LNCAP (cell line): Measurements from ENCODE around the gene C19orf33.

Source experiments
- CTCF ChIP-seq: fragments of 450-650 bp; IDR thresholded peaks from 2 replicates; pipeline ENCODE4 v1.5.1; 2017; ENCODE audit warnings: mild to moderate bottlenecking

Gene C19orf33

GRCh38 chr19:38265921-38266429 is 38.1 kb upstream of the C19orf33 start:
- TF ChIP-seq CTCF: no peak

- TF ChIP-seq CTCF: no peak
Observed at GRCh38 chr19:38266981-38267597, 37.0 kb upstream of the C19orf33 start.

GRCh38 chr19:38267761-38268483 is 36.1 kb upstream of the C19orf33 start:
- no peak for TF ChIP-seq CTCF

- TF ChIP-seq CTCF: no peak
Observed at GRCh38 chr19:38268539-38268938, 35.5 kb upstream of the C19orf33 start.

- TF ChIP-seq CTCF: no peak
Observed at GRCh38 chr19:38270587-38271167, 33.4 kb upstream of the C19orf33 start.

GRCh38 chr19:38273499-38273898 is 30.6 kb upstream of the C19orf33 start:
- no peak for TF ChIP-seq CTCF

- TF ChIP-seq CTCF: no peak
Observed at GRCh38 chr19:38274739-38275138, 29.3 kb upstream of the C19orf33 start.
